GM12872 (cell line): ENCODE measurements around the gene SOD1.

Source experiments
- CTCF ChIP-seq: IDR thresholded peaks from 3 replicates; pipeline ENCODE4 v1.5.1; 2011; ENCODE audit warnings: low read depth, mild to moderate bottlenecking, low read length, moderate library complexity; ENCODE audit not compliant: insufficient read depth

Gene SOD1

GRCh38 chr21:31659536-31660258 is at the start of gene SOD1:
TSS of gene SOD1 (plus strand) at chr21:31659693. CDS start at chr21:31659770, 77 bp downstream.
- TF ChIP-seq CTCF: no peak

- TF ChIP-seq CTCF: no peak
These were observed 48.0 kb upstream of the SOD1 start for GRCh38 chr21:31611445-31611844.

- TF ChIP-seq CTCF: no peak
These were observed 46.4 kb upstream of the SOD1 start for GRCh38 chr21:31612894-31613785.

GRCh38 chr21:31614705-31615104 is 44.8 kb upstream of the SOD1 start:
- TF ChIP-seq CTCF: no peak

- TF ChIP-seq CTCF: no peak
These were observed 43.3 kb upstream of the SOD1 start for GRCh38 chr21:31616216-31616615.

GRCh38 chr21:31618696-31619430 is 40.6 kb upstream of the SOD1 start:
- no peak for TF ChIP-seq CTCF

- no peak for TF ChIP-seq CTCF
These were observed 37.1 kb upstream of the SOD1 start for GRCh38 chr21:31622397-31622796.
